Testis (tissue), 2 donors: Measurements from ENCODE around the gene N4BP2.

Source experiments
- POLR2A ChIP-seq: fragments of 450-650 bp; IDR thresholded peaks from one replicate; pipeline ENCODE4 v1.6.1; 2017; ENCODE audit warnings: antibody characterized with exemption, mild to moderate bottlenecking, moderate library complexity
- TF ChIP-seq, protein P1 (sequence below), 3 experiments: fragments of 450-650 bp in 2 of 3; fragments of 200-600 bp in 1 of 3; sonication (generic) in 1 of 3; IDR thresholded peaks; one replicate each; pipeline ENCODE4 v1.5.1; 2016 to 2019; ENCODE audit warnings: antibody characterized with exemption in 3 of 3, mild to moderate bottlenecking in 2 of 3, moderate library complexity in 1 of 3

DNA sequence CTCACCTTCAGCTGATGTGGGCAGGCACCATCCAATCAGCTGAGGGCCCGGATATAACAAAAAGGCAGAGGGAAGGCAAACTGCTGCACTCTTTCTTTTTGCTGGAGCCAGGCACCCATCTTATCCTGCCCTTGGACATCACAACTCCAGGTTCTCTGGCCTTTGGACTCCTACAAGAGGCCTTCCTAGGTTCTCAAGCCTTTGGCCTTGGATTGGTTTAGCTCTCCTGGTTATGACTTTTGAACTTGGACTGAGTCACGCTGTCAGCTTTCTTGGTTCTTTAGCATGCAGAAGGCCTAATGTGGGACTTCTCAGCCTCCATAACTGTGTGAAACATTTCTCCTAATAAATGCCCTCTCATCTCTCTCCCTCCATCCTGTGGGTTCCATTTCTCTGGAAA is 23.0 kb upstream of the N4BP2 start:
- TF ChIP-seq, protein P1, sequence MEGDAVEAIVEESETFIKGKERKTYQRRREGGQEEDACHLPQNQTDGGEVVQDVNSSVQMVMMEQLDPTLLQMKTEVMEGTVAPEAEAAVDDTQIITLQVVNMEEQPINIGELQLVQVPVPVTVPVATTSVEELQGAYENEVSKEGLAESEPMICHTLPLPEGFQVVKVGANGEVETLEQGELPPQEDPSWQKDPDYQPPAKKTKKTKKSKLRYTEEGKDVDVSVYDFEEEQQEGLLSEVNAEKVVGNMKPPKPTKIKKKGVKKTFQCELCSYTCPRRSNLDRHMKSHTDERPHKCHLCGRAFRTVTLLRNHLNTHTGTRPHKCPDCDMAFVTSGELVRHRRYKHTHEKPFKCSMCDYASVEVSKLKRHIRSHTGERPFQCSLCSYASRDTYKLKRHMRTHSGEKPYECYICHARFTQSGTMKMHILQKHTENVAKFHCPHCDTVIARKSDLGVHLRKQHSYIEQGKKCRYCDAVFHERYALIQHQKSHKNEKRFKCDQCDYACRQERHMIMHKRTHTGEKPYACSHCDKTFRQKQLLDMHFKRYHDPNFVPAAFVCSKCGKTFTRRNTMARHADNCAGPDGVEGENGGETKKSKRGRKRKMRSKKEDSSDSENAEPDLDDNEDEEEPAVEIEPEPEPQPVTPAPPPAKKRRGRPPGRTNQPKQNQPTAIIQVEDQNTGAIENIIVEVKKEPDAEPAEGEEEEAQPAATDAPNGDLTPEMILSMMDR (IDR thresholded peaks at IDR 0.05): no peak
- no peak for TF ChIP-seq POLR2A
